HG02981 (cell line): ENCODE results near the gene PRKAG2.
"Not testable (repeated sequence)": the region's sequence is repeated elsewhere in the genome, so short reads cannot be mapped to it uniquely, and the experiment has no call there.

Experiments
- ATAC-seq: cut with Tn5 transposase; IDR thresholded peaks from one replicate; pipeline ENCODE4 v1.9.1; 2021; ENCODE audit warnings: mild to moderate bottlenecking, moderate library complexity; ENCODE audit not compliant: unreplicated experiment

PRKAG2 gene

DNA sequence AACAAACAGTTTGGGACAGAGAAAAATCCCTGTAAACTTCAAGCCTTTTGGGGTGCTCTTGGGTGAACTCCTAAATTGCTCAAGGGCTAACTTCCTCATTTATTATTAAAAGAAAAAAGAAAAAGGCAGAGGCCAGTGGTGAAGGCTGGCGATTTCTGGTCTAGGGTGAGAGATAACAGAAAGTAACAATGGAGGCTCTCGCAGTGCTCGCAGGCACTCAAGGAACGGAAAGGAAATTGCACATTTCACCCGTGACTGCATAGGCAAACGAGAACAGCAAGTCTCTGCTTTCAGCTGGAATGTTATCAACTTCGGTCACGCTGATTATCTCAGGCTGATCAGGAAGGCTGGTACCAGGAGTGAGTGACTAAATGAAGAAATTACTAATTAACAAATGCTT is 70.7 kb downstream of the PRKAG2 start:
- ATAC-seq: no peak

DNA sequence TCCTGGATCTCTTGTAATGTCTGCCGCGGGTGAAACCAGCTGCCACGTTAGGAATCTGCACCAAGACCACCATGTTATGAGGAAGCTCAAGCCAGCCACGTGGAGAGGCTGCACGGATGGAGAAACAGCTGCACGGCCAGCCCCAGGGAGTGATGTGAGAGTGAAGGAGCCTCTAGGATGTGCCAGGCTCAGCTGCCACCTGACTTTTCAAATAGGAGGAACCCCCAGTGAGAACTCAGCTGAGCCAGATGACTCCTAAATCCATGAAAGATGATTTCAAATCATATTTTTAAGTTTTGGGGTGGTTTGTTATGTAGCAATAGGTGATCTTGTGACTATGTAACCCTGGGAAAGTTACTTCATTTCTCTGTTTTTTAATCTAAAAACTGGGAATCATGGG is 71.7 kb downstream of the PRKAG2 start:
- ATAC-seq: no peak

DNA sequence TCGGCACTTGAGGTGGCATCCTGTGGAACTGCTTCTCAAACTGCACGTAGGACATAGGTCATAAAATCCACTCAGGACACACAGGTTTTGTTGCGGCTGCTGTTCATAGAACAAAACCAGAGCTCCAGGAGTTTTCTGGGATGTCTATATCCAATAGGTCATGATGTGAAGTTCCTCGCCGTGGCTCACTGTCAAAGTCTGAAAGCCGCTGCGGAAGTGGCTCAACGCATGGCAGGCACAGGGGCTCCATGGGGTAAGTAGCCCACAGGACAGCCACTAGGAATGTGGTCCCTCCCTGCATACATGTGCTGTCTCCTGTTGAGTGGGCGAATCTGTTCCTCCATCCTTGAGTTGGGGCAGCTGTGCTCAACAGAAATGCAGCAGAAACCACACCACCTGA is 72.2 kb downstream of the PRKAG2 start:
- no peak for ATAC-seq

DNA sequence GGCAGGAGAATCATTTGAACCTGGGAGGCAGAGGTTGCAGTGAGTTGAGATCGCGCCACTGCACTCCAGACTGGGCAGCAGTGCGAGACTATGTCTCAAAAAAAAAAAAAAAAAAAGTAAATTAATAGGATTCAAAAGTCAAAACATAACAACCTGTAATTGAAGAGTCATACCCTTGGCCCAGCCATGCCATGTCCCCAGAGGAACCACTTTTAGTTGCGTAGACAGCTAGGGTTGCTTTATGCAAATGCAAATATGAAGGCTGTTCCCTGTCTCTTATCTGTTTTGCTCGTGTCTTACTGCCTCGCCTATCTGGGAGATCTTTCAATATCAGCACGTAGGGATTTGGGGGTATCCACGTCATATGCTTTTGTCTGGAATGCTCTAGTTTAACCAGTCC is 73.1 kb downstream of the PRKAG2 start:
- ATAC-seq: no peak

DNA sequence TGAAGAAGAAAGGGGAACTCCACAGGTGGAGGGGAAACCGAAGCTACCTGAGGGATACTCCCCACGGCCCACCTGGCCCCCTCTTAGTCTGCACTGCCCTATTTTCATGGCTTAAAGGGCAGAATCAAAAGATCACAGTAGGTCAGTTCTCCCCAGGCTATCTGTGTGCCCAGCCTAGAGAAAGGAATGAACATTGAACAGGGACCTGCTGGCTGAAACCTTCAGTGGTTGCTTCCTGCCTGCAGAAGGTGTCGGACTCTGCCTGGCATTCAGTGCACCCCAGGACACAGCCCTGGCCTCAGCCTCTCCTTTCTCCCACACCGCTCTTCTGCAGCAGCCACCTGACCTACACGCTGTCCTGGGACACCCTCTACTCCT is 74.5 kb downstream of the PRKAG2 start:
- ATAC-seq: no peak

DNA sequence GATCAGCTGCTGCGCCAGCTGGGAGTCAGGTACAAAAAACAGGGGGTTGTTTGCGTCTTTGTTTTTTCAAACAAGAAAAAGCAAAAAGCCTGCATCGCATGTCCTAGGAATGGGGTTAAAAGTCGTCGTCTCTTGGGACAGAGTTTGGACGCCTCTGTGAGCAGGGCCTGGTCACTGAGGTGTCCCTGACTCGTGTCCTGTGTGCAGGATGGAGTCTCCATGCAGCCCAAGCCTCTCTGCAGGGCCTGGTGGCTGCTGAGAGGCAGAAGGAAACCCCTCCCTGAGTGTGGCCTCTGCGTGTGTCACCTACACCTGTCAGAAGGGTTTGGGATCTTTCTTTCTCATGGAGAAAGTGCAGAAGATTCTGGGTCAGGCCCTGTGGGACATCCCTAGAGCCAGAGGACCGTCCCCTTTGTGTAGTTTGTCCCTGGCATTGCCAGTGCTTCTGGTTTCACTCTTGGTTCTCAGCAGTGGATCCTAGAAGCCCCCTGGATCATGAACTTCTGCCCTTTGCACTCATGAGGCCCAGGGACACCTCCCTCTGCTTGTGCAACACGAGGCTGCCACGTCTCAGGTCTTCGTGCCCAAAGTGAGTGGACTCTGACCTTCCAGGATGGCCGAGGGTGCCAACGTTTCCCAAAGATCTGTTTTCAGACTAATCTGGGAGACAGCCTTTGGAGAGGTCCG is 75.0 kb downstream of the PRKAG2 start:
- no peak for ATAC-seq

DNA sequence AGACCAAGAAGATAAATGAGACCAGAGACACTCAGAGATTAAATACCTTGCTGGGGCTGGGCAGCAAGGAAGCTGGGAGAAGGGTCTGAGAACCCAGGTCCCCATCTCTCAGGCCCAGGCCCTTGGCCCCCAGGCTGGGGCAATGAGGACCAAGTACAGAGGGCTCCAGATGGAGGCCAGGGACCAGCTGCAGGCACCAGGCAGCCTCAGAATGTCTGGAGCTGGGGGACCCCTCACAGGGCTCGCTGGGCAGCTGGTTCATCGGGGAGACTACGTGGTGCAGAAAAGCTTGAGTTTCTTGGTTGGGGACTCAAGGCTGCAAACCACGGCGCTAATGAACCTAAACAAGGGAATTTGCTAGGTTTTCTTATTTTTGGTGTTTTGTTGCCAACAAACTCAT is 75.6 kb downstream of the PRKAG2 start:
- no peak for ATAC-seq

DNA sequence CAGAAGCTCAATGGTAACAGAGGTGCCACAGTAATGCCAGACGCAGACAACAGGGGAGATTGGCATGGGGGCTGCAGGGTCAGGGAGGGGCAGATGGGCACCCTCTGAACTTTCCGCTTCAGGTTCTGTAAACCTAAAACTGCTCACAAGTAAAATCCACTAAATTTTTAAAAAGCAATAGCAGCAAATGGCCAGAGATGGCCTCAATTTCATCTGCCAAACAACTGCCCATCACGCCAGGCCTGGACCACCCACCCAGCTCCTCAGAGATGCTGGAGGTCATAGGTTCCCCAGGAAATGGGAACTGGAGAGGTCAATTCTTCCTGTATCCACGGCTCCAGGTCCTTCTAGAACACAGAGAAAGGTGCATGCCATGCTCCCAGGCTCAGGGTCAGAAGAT is 76.1 kb downstream of the PRKAG2 start:
- ATAC-seq: no peak

DNA sequence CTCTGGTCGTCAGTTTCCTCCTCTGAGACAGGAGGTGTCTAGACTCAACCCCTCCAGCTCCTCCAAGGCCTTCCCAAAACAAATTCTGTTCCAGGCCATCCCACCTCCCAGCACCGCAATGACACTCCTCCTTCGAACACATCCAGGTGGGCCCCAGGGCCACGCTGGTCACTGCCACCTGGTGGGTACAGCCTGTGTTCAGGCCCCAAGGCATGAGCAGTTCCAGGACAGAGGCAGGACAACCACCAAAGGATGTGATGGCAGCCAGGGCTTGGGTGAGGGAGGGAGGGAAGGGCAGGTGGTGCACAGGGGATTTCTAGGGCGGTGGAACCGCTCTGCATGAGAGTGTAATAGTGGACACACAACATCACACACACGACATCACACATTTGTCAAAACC is 76.5 kb downstream of the PRKAG2 start:
- no peak for ATAC-seq

DNA sequence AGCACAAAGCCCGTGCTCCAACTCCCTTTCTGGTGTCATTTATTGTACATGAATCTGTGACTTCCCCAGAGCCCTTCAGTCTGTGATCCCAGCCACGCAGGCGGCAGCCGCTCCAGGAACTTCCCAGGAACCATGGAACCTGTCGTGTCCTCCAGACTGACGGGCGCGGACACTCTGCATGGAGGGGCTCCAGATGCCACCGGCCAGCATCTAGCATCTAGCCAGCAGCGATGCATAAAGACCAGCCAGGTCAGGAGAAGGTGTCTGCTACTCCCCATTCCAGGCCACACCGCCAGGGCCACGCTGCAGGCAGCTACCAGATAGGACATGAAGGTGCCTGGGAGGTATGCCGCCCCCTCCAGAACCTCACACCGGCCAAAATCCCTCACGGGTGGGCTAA is 77.4 kb downstream of the PRKAG2 start:
- ATAC-seq: no peak

DNA sequence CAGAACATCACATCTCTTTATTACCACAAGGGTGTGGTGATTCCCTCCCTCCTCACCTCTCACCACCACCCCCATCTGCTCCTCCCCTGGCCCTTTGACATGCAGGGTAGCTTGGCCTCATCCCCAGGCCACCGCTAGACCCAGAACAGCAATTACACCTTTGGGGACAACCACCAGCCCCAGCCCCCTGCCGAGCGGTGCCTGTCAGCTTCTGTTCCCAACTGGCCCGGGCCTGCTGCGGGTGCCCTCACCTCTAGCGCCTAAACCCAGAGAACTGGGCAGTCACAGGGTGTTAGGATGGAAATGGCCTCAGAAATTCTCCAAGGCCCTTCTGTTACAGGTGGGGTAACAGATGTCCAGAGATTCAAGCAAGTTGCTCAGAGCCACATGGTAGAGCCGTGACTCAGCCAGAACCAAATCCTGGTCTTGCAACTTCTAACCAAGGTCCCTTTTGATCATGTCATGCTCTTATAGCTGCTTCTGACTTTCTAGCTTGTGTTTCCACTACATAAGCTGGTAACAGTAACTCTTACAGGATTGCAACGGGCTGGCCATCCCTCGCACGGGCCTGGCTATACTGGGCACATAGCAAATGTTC is 78.0 kb downstream of the PRKAG2 start:
- ATAC-seq: no peak

DNA sequence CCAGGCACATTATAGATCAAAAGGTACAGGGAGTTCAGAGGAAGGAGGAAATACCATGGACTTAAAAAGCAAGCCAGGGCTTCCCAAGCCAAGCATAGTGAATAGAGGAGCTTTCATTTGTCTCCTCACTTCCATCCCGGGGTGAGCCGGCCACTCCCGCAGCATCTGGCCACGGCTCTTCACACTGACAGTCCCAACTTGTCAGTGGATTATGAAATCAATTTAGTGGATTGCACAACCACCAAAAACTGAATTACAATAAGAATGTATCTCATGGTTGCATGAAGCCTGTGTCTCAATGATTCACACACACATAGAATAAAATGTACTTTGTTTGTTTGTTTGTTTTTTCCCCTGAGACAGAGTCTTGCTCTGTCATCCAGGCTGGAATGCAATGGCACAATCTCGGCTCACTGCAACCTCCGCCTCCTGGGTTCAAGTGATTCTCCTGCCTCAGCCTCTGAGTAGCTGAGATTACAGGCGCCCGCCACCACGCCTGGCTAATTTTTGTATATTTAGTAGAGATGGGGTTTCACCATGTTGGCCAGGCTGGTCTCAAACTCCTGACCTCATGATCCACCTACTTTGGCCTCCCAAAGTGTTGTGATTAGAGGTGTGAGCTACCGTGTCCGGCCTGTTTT is 79.1 kb downstream of the PRKAG2 start:
- ATAC-seq: not testable (repeated sequence)

DNA sequence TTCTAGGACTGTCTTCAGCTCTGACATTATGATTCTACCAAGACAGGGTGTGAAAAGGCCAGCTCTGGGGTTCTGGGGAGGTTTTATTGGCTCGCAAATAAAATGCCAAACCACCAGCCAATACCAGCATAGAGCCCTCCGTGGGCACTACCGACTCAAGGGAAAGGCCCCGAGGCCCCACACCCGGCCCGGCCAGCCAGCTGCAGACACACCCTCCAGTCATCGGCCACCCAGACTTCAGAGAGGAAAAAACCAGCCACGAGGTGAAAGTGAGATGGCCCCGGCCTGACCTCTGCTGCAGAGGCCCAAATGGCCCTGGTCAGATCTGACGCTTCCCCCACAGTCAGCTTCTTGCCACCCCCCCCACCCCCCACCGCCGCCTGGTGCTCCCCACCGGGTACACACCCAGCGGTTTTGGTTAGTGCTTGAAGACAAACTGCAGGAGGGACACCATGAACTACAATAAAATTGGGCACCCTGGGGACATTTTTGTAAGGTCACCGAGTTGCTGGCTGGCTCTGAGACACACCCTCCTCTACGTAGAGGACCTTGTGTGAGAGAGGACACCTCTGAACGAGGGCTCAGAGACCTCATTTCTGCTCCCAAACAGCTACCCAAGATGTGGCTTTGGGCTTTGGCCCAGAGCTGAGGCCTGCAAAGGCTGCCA is 79.9 kb downstream of the PRKAG2 start:
- no peak for ATAC-seq

DNA sequence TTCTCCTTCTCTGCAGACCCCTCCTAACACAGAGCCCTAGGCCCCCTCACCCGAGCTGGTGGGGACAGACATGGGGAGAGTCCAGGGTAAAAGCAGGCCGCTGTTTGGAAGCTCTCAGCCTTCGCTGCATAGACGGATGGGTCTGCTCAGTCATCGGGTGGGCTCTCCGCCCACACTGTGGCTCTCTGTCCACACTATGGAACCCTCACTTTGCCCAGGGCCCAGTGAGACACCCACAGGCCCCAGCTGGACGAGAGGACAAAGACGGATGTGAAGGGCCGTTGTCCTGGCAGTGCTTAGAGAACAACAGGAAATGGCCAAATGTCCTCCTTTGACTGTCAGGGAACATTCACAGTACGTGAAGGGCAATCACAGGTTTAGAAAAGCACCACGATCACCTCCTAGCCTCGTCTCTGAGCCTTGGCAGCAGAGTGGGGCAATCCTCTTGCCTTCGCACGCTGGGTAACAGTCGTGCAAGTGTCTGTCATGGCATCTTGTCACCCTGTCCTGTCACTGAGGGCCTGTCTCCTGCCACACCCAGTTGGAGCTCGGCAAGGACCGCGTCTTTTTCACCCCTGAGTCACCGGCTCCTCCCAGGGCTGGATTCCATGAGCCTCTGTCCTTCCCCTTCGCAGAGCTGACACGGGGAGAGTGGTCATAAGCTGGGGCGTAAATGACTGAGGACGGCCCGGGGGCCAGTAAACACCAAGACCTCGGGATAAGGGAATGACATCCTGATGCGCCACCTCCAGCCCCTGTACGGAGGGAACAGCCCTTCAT is 80.6 kb downstream of the PRKAG2 start:
- ATAC-seq: no peak

DNA sequence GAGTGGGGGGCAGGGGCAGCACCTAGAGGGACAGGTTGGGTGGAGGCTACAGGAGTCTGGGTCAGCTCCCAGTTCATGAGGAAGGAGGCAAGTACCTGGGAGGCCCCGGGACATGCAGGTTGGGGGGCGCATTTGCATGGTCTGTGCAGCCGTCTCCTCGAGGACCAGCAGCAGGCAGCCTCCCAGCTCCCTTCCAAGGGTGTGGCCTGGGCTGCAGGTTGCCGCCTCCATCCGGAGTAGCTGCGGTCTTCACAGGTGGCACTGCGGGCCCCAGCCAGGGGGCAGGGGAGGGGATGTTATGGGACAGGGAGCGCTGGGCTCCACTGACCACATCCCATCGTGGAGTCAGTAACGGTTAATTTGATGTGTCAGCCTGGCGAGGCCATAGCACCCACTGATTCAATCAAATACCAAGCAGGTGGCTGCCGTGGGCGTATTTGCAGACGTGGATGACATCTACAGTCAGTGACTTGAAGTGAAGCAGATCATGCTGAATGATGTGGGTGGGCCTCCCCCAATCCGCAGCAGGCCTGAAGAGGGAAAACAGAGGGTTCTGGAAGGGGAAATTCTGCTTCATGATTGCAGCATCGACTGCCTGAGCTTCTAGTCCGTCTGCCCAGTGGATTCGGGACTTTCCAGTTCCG is 81.6 kb downstream of the PRKAG2 start:
- peak; percentile 72 for ATAC-seq

DNA sequence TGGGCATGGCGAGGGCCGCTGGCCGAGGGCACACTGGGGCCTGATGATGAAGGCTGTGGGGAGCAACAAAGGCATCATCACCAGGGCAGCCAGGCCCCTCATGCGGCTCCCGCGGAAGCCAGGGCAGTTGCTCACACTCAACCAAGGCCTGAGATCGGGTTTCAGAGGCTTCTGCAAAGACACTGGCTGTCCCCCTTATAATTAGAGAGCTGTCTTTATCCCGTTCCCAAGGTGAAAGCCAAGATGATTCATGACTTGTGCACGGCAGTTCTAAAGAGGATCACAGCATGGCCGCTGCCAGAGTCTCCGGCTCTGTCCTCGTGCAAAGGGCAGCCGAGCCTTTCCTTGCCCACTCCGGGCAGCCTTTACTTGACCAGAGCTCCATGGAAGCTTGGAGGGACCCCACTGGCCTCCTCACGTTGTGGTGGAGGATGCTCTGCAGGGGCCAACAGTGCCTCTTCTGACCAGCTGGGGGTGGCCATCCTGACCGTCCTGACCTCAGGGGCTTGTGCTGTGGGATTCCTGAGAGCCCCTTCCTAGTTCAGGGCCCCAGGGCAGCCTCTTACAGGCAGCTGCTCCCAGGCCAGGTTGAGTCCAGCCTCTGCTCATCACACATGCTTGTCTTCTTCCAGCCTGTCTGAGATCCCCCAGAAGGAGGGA is 82.3 kb downstream of the PRKAG2 start:
- ATAC-seq: no peak

DNA sequence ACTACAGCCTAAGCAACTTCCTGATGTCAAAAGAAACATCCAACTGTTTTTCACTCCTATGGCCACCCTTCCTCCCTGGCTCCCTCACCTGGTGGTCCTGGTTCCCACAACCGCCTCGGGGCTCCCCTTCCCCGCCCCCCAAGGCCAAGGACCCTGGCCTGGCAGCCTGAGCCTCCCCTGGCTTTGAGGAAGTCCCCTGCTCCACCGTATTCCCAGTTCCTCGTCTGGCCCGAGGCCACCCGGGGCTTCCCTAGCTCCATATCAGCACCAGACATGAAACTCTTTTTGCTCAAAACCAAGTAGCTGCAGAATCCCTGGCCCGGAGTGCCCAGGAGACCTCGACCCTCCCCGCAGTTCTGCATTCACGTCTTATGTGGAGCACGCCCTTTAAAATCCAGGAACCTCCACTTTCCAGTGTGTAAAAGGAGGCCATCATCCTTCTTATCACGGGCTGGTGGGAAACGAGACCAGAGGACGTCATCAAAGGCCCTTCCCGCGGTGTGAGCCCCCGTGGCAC is 82.9 kb downstream of the PRKAG2 start:
- no peak for ATAC-seq

DNA sequence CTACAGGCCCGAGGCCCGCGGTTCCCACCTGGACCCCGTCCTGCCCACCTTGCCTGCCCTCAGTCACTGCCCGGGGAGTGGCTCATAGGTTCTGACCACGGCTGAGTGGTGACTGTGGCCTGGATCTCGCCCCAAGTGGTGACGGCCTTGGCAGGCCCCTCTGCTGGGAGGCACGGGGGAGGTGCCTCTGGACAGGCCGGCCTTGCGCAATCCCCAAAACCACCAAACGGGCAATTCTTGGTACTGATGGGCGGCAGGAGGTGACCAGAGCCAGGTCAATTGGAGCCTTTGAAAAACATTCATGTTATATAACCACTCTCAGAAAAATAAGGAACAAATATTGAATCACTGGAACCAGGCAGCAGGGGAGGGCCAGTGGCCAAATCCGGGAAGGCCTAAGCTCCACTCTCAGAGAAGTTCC is 83.4 kb downstream of the PRKAG2 start:
- ATAC-seq: no peak

DNA sequence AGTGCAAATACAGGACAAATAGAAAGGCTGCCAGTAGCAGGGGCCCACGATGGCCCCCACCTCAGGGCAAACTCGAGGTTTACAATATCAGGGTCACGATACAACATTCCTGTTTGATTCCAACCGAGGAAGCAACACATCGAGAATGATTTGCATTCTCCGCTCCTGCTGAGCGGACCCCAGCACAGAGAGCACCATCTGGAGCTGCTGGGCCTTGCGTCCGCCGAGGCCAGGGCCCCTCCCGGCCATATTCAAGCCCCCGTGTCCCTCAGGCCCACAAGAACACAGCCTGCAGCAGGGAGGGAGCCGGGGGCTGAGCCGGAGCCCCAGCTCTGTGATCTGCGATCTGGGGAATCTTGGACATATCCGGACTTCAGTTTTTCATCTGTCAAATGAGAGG is 84.3 kb downstream of the PRKAG2 start:
- no peak for ATAC-seq

DNA sequence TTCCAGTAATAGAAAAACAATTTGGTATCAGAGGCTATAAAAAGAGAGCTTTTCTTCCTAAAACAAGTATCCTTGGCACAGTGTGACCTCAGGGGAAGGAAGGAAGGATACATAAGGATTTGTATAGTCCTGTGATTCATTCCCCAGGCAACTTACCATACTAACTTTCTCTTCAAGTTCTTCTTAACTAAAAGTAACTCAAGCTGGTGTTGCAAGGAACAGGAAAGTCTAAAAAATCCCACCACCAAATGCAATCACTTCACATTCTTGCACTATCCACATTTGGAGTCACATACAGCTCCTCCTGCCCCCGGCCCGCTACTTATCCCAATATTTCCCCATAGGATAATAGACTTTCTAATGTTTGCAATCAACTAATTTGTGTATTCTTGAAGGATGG is 84.8 kb downstream of the PRKAG2 start:
- ATAC-seq: no peak
